Right cardiac atrium (tissue), 5 donors: ENCODE data around the gene DNAAF9. TPM values are rescaled to one million over a fixed set of nuclear protein-coding genes. Genes with fewer than 3 reads are reported as not detected.
A peak's percentile ranks its signal among the peaks of the same experiment; 100 is the strongest.
"Not testable (repeated sequence)": the region's sequence is repeated elsewhere in the genome, so short reads cannot be mapped to it uniquely, and the experiment has no call there.

ENCODE experiments used
- ATAC-seq, 2 donors: fragments of 200-7000 bp; cut with Tn5 transposase; one replicate each; pipeline versions ENCODE4 v1.8.0 to v1.9.1; 2020; ENCODE audit warnings: moderate library complexity in 2 of 2, mild to moderate bottlenecking in 1 of 2
- DNase-seq, 3 donors: peaks; one replicate each; pipeline ENCODE4 v3.0.0-alpha.2; 2020
- H3K27ac ChIP-seq: one replicate; pipeline ENCODE4 v1.5.1; 2013; ENCODE audit warnings: mild to moderate bottlenecking, low read length, control low read depth, moderate library complexity
- H3K27me3 ChIP-seq: one replicate; pipeline ENCODE4 v1.6.1; 2013; ENCODE audit not compliant: control insufficient read depth, insufficient read depth
- H3K4me1 ChIP-seq: one replicate; pipeline ENCODE4 v1.6.1; 2013; ENCODE audit warnings: low read length; ENCODE audit not compliant: control insufficient read depth, insufficient read depth
- H3K4me3 ChIP-seq: one replicate; pipeline ENCODE4 v1.5.1; 2013; ENCODE audit warnings: low read length, control low read depth
- H3K9me3 ChIP-seq: one replicate; pipeline ENCODE4 v1.6.1; 2013; ENCODE audit warnings: low read length; ENCODE audit not compliant: control insufficient read depth
- WGBS: extraction: QIAGEN DNeasy Blood & Tissue Kit; methylation state at CpG from one replicate; pipeline ENCODE4 v1.1.7; 2013; 5-methylcytosine and 5-hydroxymethylcytosine counted together
- intact Hi-C, 4 donors: fragments of 100-400 bp; cut with DNase I; formaldehyde crosslinking; loops; one replicate each; pipeline versions ENCODE4 v1.11.0 to v1.14.0; 2022 to 2023
- polyA plus RNA-seq: library from polyadenylated mRNA; stranded (reverse); fragments of 200-250 nt; gene quantifications from one replicate; pipeline ENCODE4 v1.2.3, GENCODE V29; 2013
- total RNA-seq, 4 donors: library from RNA; stranded (reverse); fragmentation: NEBNext Ultra II Directional; extraction: Animal tissue kit (Norgen Biotek cat#: 25700); gene quantifications; one replicate each; pipeline ENCODE4 v1.2.1, GENCODE V29; 2021
- donor health status: healthy with polysubstance abuse.
- donor health status: DM: no; HTN: yes; CAD: no.
- donor health status: DM: no; HTN: no; CAD: no.
- donor health status: DM: no; HTN: yes; CAD: no; lungs with severe emphysema.
- donor health status: DM: yes; HTN: yes; CAD: no.

Gene DNAAF9
- total and polyA plus RNA-seq, 5 donors, result 7.2 to 18.9 (median 15.4) TPM

- 81% methylated on average over 3 of the region's 3 CpGs for WGBS
- H3K9me3 ChIP-seq, result no peaks in the 10 kb centered on the region
- no peaks in the 10 kb centered on the region for H3K27me3 ChIP-seq
- no peaks in the 10 kb centered on the region for H3K4me1 ChIP-seq
- ATAC-seq, result no peak
- DNase-seq, result no peak
- H3K27ac ChIP-seq, result no peak overlapping the region
- intact Hi-C loops, result no loop called here
- no peak overlapping the region for H3K4me3 ChIP-seq
These were observed 25.4 kb upstream of the DNAAF9 start for GRCh38 chr20:3432844-3433243.

- no peaks in the 10 kb centered on the region for H3K4me1 ChIP-seq
- no peak for ATAC-seq
- intact Hi-C loops, result no loop called here
These were observed 23.6 kb upstream of the DNAAF9 start for GRCh38 chr20:3431109-3431508.

GRCh38 chr20:3430376-3431069 lies 23.1 kb upstream of the DNAAF9 start:
- DNase-seq, result no peak
- no peaks in the 10 kb centered on the region for H3K9me3 ChIP-seq
- intact Hi-C loops, result no loop called here
- H3K4me3 ChIP-seq, result no peak overlapping the region
- ATAC-seq, result peak in 1 of 2 donors; percentile 37
- WGBS, result 77% methylated on average over 14 of the region's 14 CpGs
- H3K27me3 ChIP-seq, result no peaks in the 10 kb centered on the region
- no peak overlapping the region for H3K27ac ChIP-seq
- H3K4me1 ChIP-seq, result no peaks in the 10 kb centered on the region

More at GRCh38 chr20:3431109-3431508, 23.6 kb upstream of the DNAAF9 start:
- Histone ChIP-seq H3K9me3 (no peaks in the 10 kb centered on the region), H3K27me3 (no peaks in the 10 kb centered on the region), H3K4me3 (no peak overlapping the region), H3K27ac (no peak overlapping the region)
- 86% methylated on average over 4 of the region's 4 CpGs for WGBS
- no peak for DNase-seq

- DNase-seq, ATAC-seq, H3K4me1 ChIP-seq, H3K4me3 ChIP-seq, H3K27me3 ChIP-seq, H3K9me3 ChIP-seq, H3K27ac ChIP-seq, intact Hi-C loops: not testable (repeated sequence)
- WGBS, result 91% methylated on average over 4 of the region's 4 CpGs
These were observed 19.3 kb upstream of the DNAAF9 start for GRCh38 chr20:3426766-3427165.

- no peaks in the 10 kb centered on the region for H3K9me3 ChIP-seq
- no peak overlapping the region for H3K4me3 ChIP-seq
- H3K27ac ChIP-seq, result no peak overlapping the region
- DNase-seq, result no peak
- intact Hi-C loops, result no loop called here
- peaks cover 2% of the 10 kb centered on the region for H3K4me1 ChIP-seq
- whole genome bisulfite sequencing, result 55% methylated on average over 5 of the region's 5 CpGs
- ATAC-seq, result no peak
- no peaks in the 10 kb centered on the region for H3K27me3 ChIP-seq
These were observed 15.7 kb upstream of the DNAAF9 start for GRCh38 chr20:3423126-3423525.

GRCh38 chr20:3421985-3422384 lies 14.5 kb upstream of the DNAAF9 start:
- Histone ChIP-seq H3K4me1 (peaks cover 2% of the 10 kb centered on the region), H3K9me3 (no peaks in the 10 kb centered on the region), H3K27me3 (no peaks in the 10 kb centered on the region), H3K4me3 (no peak overlapping the region), H3K27ac (no peak overlapping the region)
- 69% methylated on average over 6 of the region's 6 CpGs for WGBS
- intact Hi-C loops, result no loop called here
- ATAC-seq (no peak), DNase-seq (no peak)

GRCh38 chr20:3420211-3420707 lies 12.8 kb upstream of the DNAAF9 start:
- Histone ChIP-seq H3K27ac (no peak overlapping the region), H3K4me1 (peaks cover 2% of the 10 kb centered on the region), H3K27me3 (no peaks in the 10 kb centered on the region), H3K4me3 (no peak overlapping the region), H3K9me3 (no peaks in the 10 kb centered on the region)
- ATAC-seq, result peak; percentile 62 to 73
- peak; percentile 33 to 66 (median 55) for DNase-seq
- 42% methylated on average over 3 of the region's 3 CpGs for WGBS
- intact Hi-C loops, result no loop called here

GRCh38 chr20:3418161-3418560 lies 10.7 kb upstream of the DNAAF9 start:
- DNase-seq, H3K27me3 ChIP-seq, H3K4me3 ChIP-seq, H3K27ac ChIP-seq, H3K4me1 ChIP-seq, ATAC-seq, intact Hi-C loops, H3K9me3 ChIP-seq: not testable (repeated sequence)
- WGBS, result 56% methylated on average over 1 of the region's 1 CpG

GRCh38 chr20:3414122-3414521 lies 6.7 kb upstream of the DNAAF9 start:
- H3K27me3 ChIP-seq, result no peaks in the 10 kb centered on the region
- no peak overlapping the region for H3K27ac ChIP-seq
- H3K4me1 ChIP-seq, result no peaks in the 10 kb centered on the region
- intact Hi-C loops, result no loop called here
- no peak for DNase-seq
- ATAC-seq, result no peak
- WGBS, result 87% methylated on average over 2 of the region's 2 CpGs
- no peaks in the 10 kb centered on the region for H3K9me3 ChIP-seq
- H3K4me3 ChIP-seq, result no peak overlapping the region

GRCh38 chr20:3413393-3413889 lies 6.0 kb upstream of the DNAAF9 start:
- H3K4me3 ChIP-seq, result no peak overlapping the region
- H3K4me1 ChIP-seq, result no peaks in the 10 kb centered on the region
- H3K27me3 ChIP-seq, result no peaks in the 10 kb centered on the region
- DNase-seq (no peak), ATAC-seq (no peak)
- WGBS, result 78% methylated on average over 4 of the region's 4 CpGs
- intact Hi-C loops, result no loop called here
- H3K9me3 ChIP-seq, result no peaks in the 10 kb centered on the region
- no peak overlapping the region for H3K27ac ChIP-seq

GRCh38 chr20:3412600-3413392 lies 5.3 kb upstream of the DNAAF9 start:
- WGBS, result 88% methylated on average over 11 of the region's 11 CpGs
- no peaks in the 10 kb centered on the region for H3K9me3 ChIP-seq
- intact Hi-C loops, result no loop called here

More at GRCh38 chr20:3412600-3413392, 5.3 kb upstream of the DNAAF9 start:
- no peaks in the 10 kb centered on the region for H3K4me1 ChIP-seq
- ATAC-seq (no peak), DNase-seq (no peak)
- no peaks in the 10 kb centered on the region for H3K27me3 ChIP-seq
- no peak overlapping the region for H3K27ac ChIP-seq
- no peak overlapping the region for H3K4me3 ChIP-seq
